SH-SY5Y (cell line): Measurements from ENCODE around the gene STK24.

Experiments used
- GATA2 ChIP-seq: IDR thresholded peaks from 2 replicates; pipeline ENCODE4 v1.6.1; 2011; ENCODE audit warnings: mild to moderate bottlenecking, low read depth, low read length
- GATA3 ChIP-seq: IDR thresholded peaks from 2 replicates; pipeline ENCODE4 v1.6.1; 2011; ENCODE audit warnings: low read depth, mild to moderate bottlenecking, low read length, moderate library complexity

GRCh38 chr13:98451676-98452470 is 125.0 kb downstream of the STK24 start:
- TF ChIP-seq GATA2 (no peak), GATA3 (no peak)
